NCI-H2196 treated with DMSO at 0.1 percent for 48 hours (cell line): ENCODE measurements around the gene HPN.

Source experiments
- DNase-seq: peaks from one replicate; lab custom pipeline; 2025; ENCODE audit not compliant: unreplicated experiment; lab: John Stamatoyannopoulos, UW

HPN gene

DNA sequence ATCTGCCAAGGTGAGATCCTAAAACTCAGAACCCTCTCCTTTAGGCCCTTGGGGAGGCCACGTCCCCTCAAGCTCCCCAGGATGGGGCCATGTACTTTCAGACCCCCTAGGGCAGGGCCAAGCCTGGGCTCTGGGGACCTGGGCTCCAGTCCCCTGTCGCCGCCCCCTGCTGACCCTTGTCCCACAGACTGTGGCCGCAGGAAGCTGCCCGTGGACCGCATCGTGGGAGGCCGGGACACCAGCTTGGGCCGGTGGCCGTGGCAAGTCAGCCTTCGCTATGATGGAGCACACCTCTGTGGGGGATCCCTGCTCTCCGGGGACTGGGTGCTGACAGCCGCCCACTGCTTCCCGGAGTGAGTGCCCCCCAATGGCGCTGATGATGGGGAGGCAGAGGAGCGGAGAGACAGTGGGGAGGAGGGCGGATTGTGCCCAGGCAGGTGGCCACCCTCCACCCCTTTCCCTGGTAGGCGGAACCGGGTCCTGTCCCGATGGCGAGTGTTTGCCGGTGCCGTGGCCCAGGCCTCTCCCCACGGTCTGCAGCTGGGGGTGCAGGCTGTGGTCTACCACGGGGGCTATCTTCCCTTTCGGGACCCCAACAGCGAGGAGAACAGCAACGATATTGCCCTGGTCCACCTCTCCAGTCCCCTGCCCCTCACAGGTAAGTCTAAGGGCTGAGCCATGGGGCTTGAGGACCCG is 18.8 kb downstream of the HPN start:
- DNase-seq, result no peak

- no peak for DNase-seq
These were observed 20.3 kb downstream of the HPN start for GRCh38 chr19:35061583-35062373.

GRCh38 chr19:35062942-35063341 is 21.4 kb downstream of the HPN start:
- DNase-seq, result no peak

GRCh38 chr19:35063940-35064818 is 22.7 kb downstream of the HPN start:
- no peak for DNase-seq

- DNase-seq, result no peak
These were observed 24.1 kb downstream of the HPN start for GRCh38 chr19:35065574-35065973.

DNA sequence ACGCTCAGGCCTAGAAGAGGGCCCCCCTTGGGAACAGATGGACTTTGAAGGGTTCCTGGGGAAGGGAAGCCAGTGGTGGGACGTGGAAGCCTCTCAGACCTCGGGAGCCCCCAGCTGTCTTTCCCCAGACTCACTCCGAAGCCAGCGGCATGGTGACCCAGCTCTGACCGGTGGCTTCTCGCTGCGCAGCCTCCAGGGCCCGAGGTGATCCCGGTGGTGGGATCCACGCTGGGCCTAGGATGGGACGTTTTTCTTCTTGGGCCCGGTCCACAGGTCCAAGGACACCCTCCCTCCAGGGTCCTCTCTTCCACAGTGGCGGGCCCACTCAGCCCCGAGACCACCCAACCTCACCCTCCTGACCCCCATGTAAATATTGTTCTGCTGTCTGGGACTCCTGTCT is 24.6 kb downstream of the HPN start:
- DNase-seq, result no peak

DNA sequence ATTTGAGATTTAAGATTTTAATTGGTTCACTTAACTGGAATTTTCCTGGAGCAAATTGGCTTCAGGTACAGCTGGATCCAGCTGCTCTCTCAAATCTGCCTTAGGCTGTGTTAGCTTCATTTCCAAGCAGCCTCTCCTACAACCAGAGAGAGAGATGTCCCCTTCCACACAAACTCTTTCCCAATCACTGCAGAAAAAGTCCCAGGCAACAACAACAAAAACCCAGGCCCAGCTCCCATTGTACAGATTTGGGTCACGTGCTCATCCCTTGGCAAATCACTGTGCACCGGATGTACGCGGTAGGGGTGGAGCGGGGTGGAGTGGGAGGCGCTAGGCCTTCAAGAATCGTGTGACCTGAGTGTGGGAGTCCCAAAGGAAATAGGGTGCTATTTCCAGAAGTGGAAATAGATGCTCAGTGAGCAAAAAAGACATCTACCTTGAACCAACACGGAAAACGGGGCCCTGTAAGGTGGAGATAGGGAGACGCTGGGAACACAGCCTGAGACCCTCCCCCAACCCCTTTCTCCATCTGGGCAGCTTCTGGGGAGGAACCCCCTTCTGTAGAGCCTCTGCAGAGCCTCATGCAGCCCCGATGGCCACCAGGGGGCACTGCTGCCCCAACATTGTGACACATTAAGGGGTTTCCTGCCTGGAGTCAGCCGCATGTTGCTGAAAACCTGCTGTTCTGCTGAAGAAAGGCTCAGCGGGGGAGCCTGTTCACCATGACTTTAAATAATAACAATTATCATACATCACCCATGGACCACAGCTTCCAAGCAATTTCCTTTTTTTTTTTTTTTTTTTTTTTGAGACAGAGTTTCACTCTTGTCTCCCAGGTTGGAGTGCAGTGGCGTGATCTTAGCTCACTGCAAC is 25.4 kb downstream of the HPN start:
- peak; percentile 30 for DNase-seq

- no peak for DNase-seq
These were observed 27.6 kb downstream of the HPN start for GRCh38 chr19:35068941-35069634.

GRCh38 chr19:35069696-35070095 is 28.2 kb downstream of the HPN start:
- DNase-seq, result no peak

- no peak for DNase-seq
These were observed 28.9 kb downstream of the HPN start for GRCh38 chr19:35070471-35070870.

DNA sequence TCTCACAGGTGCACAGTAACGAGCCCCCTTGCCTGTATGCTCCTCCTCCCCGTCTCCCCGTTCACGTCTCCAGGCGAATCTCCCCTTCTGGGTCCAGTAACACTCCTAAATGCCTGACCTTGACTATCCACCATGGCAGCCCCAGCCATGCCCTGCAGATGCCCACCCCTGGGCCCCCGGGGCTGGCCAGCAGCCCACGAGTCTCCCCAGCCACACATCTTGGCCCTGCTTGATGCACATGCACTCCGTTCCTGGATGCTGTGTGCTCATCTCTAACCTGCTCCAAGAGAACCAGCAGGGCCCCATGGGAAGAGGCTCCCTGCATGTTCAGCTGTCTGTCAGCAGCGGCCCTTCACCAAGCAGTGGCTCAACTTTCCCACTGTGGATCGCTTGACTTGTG is 32.0 kb downstream of the HPN start:
- DNase-seq, result no peak

DNA sequence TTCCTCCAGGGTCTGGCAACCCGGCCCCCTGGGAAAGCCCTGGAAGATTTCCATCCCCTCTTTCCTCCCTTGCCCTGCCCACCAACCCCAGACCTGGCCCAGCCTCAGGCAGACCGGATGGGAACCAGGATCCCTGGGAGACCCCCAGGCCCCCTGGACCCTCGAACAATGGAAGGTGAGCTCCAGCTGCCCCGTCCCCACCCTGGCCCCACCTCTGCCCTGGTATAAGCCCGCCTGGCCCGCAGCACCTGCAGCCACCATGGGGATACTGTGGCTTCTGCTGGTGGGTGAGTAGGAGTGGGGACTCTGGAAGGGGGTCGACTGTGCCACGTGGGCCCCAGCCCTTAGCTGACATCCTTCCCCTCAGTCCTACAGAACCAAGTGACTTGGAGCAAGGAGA is 32.4 kb downstream of the HPN start:
- no peak for DNase-seq

DNA sequence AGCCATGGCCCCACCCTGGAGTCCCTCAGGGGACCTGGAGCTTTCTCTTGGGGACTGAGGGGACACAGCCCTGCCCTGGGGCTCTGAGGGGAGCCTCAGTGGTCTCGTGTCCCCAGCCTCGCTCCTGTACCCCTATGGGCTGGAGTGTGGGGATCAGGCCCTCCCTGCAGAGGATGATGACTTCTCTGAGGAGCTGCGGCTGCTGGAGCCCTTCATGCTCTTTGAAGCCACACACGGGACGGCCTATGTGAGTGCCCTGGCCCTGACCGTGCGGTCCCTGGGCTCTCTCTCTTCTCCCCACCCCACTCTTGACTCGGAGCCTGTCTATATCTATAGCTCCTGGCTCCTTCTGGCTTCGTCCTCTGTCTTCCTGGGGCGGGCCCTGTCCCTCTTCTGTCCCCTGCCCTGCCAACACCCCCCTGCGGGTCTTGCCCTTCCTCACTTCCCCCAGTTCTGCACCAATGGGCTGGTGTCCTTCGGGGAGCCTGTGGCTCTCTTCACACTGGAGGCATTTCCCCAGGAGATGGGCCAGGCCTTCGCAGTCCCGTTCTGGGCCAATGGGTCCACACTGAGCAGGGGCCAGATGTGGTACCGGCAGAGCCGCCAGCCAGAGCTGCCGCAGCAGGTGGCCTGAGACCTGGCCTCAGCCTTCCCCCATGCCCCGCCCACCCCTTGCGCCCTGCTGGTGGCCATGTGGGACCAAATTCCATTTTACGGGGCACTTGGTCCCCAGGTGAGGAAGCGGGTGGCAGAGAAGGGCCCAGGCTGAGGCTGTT is 33.1 kb downstream of the HPN start:
- DNase-seq, result no peak

GRCh38 chr19:35075202-35076025 is 33.9 kb downstream of the HPN start:
- no peak for DNase-seq

DNA sequence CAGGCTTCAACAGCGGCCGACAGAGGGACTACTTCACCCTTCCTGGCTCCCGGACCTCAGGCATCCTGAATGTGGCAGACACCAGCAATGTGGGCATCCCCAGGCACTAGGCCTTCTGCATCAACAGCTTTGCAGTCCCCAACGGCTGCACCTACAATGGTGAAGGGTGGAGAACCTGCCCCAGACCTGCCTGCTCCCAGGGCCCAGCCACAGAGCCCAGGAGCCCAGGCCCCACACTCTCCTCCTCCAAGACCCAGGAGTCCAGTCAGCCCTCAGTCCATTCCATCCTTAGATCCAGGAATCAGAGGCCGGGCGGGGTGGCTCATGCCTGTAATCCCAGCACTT is 34.5 kb downstream of the HPN start:
- DNase-seq, result no peak

DNA sequence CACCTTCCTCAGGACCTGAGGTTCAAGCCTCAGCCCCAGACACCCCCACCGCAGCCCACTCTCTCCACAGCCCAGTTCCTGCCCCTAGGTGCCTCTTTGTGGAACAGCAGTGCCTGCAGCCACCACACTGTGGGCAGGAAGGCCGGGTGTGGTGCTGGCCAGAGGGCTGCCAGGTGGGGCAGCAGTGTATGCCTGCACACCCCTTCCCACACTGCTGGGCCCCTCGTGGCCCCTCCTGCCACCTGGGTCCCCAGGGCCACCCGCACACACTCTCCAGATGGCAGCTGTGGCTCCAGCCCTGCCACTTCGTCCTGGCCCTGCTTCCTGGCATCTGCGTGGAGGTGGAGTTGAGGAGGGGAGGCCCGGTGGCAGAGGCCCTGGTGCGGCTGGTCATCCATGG is 35.1 kb downstream of the HPN start:
- DNase-seq, result no peak

DNA sequence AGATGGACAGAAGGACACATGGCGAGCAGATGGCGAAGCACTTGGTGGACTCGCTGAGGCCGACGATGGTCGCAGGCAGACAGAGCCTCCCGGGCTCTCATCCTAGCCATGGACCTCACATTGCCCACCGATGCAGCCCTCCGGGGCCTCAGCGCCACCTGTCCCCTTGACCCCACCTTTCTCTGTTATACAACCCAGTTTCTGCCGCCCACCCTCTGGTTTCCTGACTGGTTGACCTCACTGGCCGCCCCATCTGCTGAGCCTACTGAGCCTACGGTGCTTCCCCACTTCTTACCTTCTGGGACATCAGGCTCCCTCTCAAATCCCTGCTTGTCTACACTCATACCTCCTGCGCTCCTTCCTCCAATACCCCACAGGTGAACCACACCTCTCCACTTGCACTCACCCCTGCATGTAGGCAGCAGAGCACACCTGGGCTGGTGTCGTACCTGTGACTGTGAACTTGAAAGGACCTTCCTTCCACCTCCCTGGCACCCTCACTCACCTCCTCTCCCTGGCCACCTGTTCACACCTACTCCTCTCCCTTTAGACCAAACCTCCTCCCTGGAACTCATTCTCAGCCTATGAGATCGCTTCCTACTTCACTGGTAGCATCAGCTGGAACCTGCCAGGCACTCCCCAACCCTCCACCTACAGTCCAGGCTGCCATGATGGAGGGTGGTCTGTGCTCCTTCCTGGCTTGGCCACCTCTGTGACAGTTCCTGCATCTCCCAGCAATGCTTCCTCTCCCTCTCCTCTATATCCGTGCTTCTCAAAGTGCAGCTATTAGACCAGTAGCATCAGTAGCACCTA is 36.1 kb downstream of the HPN start:
- peak; percentile 15 for DNase-seq

GRCh38 chr19:35079826-35080225 is 38.3 kb downstream of the HPN start:
- DNase-seq, result no peak
